Endothelial cell of umbilical vein (primary cell): Measurements from ENCODE around the gene KRR1.

ENCODE experiments used
- EZH2 ChIP-seq: IDR thresholded peaks from 2 replicates; pipeline ENCODE4 v1.6.1; 2012; ENCODE audit warnings: borderline replicate concordance, low read depth, mild to moderate bottlenecking, moderate library complexity, low read length, inconsistent platforms; ENCODE audit not compliant: severe bottlenecking
- FOS ChIP-seq: IDR thresholded peaks from 2 replicates; pipeline ENCODE4 v1.6.1; 2011; ENCODE audit warnings: mild to moderate bottlenecking, low read length, moderate library complexity, borderline replicate concordance; ENCODE audit not compliant: insufficient read depth
- GATA2 ChIP-seq: IDR thresholded peaks from 2 replicates; pipeline ENCODE4 v1.7.0; 2011; ENCODE audit warnings: low read depth, mild to moderate bottlenecking, moderate library complexity, mixed read lengths, low read length; ENCODE audit not compliant: insufficient read length, insufficient read depth
- JUN ChIP-seq: IDR thresholded peaks from 2 replicates; pipeline ENCODE4 v1.6.1; 2011; ENCODE audit warnings: borderline replicate concordance, low read depth; ENCODE audit not compliant: insufficient read length, insufficient read depth
- MYC ChIP-seq: IDR thresholded peaks from one replicate; pipeline ENCODE4 v1.6.1; 2011; ENCODE audit warnings: mild to moderate bottlenecking, low read depth, low read length
- POLR2A ChIP-seq: IDR thresholded peaks from 2 replicates; pipeline ENCODE4 v1.6.1; 2012; ENCODE audit warnings: low read depth, mild to moderate bottlenecking, control low read depth, low read length
- POLR2AphosphoS5 ChIP-seq: IDR thresholded peaks from 2 replicates; pipeline ENCODE4 v1.6.1; 2012; ENCODE audit warnings: low read depth, mild to moderate bottlenecking, control low read depth, low read length, moderate library complexity; ENCODE audit not compliant: insufficient read depth
- TF ChIP-seq, protein P1 (sequence below), 2 donors: IDR thresholded peaks; 1 replicate in 1 of 2; 2 replicates in 1 of 2; pipeline ENCODE4 v1.5.1; 2011; ENCODE audit warnings: low read length in 2 of 2, mild to moderate bottlenecking in 2 of 2, moderate library complexity in 2 of 2, control low read depth in 1 of 2, inconsistent platforms in 1 of 2, low read depth in 1 of 2; ENCODE audit not compliant: insufficient read depth in 1 of 2; ENCODE audit errors: extremely low read depth in 1 of 2
- TF ChIP-seq, protein P2 (sequence below): IDR thresholded peaks from 2 replicates; pipeline ENCODE4 v1.6.1; 2011; ENCODE audit not compliant: insufficient read depth, insufficient read length

DNA sequence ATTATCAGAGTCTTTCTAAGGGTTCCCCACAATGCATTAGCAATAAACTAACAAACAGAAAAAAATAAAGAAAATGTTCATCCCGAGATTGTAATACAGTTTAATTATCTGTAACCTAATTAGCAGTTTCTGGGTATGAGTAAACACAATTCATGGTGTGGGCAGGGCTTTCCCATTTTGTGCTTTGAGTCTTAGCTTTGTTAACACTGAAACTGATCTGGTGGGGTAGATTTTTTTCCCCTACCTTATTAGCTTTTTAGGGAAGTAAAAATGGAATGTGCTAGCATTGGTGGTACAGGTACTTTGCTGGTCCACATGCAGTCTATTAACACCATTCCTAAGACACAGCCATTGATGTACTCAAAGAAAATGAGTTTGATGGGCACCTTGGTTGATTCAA, 18.4 kb upstream of the KRR1 start:
- no peak for TF ChIP-seq MYC
- TF ChIP-seq POLR2AphosphoS5: no peak
- TF ChIP-seq, protein P1, sequence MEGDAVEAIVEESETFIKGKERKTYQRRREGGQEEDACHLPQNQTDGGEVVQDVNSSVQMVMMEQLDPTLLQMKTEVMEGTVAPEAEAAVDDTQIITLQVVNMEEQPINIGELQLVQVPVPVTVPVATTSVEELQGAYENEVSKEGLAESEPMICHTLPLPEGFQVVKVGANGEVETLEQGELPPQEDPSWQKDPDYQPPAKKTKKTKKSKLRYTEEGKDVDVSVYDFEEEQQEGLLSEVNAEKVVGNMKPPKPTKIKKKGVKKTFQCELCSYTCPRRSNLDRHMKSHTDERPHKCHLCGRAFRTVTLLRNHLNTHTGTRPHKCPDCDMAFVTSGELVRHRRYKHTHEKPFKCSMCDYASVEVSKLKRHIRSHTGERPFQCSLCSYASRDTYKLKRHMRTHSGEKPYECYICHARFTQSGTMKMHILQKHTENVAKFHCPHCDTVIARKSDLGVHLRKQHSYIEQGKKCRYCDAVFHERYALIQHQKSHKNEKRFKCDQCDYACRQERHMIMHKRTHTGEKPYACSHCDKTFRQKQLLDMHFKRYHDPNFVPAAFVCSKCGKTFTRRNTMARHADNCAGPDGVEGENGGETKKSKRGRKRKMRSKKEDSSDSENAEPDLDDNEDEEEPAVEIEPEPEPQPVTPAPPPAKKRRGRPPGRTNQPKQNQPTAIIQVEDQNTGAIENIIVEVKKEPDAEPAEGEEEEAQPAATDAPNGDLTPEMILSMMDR (IDR thresholded peaks at IDR 0.05; ENCODE audit: extremely low read depth in 1 of 2, insufficient read depth in 1 of 2, low read depth in 1 of 2, low read length in 2 of 2): no peak
- TF ChIP-seq POLR2A: no peak
- TF ChIP-seq EZH2: no peak
- TF ChIP-seq, protein P2, sequence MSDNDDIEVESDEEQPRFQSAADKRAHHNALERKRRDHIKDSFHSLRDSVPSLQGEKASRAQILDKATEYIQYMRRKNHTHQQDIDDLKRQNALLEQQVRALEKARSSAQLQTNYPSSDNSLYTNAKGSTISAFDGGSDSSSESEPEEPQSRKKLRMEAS: no peak
- no peak for TF ChIP-seq GATA2
- TF ChIP-seq FOS: no peak
- no peak for TF ChIP-seq JUN
